Mammary epithelial cell (primary cell): ENCODE data around the gene NUP214.

Experiments
- CTCF ChIP-seq, 2 donors: IDR thresholded peaks in 1 of 2; conservative IDR thresholded peaks in 1 of 2; 2 replicates each; pipeline ENCODE4 v1.5.1; 2011 to 2012; ENCODE audit warnings: inconsistent platforms in 2 of 2, low read length in 2 of 2, mild to moderate bottlenecking in 2 of 2, control low read depth in 1 of 2, low read depth in 1 of 2; ENCODE audit not compliant: insufficient read depth in 1 of 2; ENCODE audit errors: extremely low read depth in 1 of 2
- EZH2 ChIP-seq: IDR thresholded peaks from 2 replicates; pipeline ENCODE4 v1.6.1; 2012; ENCODE audit warnings: low read length, inconsistent platforms, borderline replicate concordance

DNA sequence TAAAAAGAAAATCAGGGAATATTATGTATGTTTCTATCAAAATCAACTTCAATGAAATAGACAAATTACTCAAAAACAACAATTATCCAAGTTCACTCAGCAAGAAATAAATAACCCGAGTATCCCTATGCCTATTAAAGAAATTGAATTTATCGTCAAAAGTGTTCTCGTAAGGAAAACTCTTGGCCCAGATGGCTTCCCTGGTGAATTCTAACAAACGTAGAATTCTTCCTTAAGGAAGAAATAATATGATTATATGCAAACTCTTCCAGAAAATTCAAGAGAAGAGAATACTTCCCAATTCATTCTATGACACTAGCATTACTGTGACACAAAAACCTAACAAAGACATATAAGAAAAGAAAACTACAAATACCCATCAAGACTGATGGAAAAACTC is 121.2 kb downstream of the NUP214 start:
- TF ChIP-seq CTCF (conservative IDR thresholded peaks at IDR 0.05 in 1 of 2, IDR thresholded peaks at IDR 0.05 in 1 of 2; ENCODE audit: extremely low read depth in 1 of 2, insufficient read depth in 1 of 2, low read depth in 1 of 2, low read length in 2 of 2): no peak
- TF ChIP-seq EZH2: no peak
